ENCODE results near the gene C1QTNF7. TPM values are rescaled to one million over a fixed set of nuclear protein-coding genes. Genes with fewer than 3 reads are reported as not detected.

The C1QTNF7 gene
- total RNA-seq, 1 donor from 2014 or later = not detected

DNA sequence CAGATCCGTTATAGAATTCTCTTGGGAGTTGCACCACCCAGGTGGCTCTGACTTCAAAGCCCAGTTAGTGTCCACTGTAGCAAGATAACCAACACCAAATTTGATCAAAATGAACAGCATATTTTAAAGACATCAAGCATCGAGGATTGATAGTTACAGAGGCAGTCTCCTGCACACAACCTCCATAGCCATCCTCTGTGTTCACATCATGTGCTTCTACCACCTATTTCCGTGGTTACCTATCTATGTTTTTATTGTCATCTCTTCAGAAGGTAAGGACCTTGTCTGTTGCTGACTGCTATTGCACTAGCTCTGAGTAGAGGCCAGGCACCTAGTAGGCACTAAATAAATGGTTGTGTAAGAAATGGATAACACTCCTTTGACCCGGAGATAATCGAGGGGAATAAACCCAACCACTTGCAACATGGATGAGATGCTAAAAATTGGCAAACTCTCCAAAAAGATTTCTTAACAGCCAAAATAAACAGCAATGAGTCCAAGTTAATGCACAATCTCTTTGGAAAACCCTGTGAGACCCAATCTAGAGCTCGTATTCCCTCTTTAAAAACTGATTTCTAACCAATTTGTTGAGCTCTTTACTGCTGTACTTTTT is 14.7 kb upstream of the C1QTNF7 start:
- intact Hi-C loops (cut with micrococcal nuclease) = no loop called here

DNA sequence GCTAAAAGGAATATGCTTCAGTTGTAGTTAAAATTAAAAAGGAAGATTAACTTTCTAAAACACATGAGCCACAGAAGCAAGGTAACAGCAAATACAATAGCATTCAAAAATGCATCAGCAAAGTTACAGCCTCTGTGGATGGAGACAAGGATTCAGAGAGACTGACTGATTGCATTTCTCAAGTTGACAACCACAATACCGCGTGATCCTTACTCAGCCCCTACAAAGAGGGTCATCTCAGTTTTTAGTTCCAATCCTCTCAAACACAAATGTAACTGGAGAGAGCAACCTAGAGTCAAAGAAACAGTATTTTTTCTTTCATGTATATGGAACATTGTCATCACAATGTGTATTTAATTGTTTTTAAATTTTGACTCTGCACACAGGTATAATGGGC is 14.2 kb upstream of the C1QTNF7 start:
- intact Hi-C loops (cut with micrococcal nuclease) = no loop called here

DNA sequence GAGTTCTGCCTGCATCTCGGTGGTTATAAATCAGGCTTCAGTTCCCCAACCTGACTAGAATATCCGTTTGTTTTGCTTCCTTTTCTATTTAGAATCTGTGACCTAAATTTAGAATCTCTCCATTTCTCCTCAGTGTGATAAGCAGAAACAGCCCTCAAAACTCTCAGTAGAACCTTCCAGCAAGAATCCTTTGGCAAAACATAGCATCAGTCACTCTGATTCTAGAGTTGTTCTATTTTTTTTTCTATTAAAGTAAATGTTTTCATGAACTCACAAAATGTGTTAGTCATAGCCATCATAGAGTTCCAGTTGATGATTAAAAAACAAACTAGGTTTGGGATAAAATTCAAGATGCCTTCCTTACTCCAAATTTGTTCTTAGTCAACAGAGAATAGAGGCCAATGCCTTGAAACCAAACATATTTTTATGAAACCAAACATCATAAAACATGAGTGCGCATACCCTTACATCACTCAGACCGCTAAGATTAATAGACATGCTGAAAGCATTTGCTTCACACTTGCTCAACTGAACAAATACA is 13.2 kb upstream of the C1QTNF7 start:
- intact Hi-C loops (cut with micrococcal nuclease) = no loop called here

DNA sequence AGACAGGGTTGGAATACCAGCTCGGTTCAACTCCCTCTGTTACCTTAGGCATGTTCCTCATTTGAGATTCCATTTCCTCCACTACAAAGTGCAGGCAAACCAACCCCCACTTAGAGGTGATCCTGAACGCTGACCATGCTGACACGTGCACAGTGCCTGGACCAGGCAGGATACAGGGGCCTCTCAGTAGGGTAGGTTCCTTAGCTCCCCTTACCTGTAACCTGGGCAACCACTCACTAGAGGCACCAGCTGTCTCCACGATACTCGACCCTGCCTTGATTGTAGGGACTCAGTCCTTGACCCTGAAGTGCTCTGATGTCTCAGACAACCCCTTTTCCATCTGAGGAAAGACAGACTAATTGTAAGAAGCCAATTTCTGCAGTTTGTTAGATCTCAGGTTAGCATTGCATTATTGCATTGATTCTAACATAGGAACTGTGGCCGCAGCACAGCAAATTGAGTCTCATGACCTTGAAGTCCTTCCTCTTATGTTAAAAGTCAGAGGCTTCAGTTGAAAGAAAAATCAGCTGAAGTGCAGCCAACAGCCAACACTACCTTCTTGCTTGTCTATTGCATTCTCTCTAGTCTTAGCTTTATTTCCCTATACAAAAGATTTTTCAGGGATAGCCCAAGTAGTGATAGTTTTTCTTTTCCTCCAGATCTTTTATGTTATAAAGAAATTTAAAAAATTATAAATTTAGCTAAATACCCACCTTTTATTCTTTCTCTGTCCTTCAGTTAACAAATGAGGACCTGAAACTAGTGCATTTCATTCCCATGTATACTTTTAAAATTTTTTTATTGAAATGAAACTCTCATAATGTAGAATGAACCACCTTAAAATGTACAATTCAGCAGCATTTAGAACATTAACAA is 11.2 kb upstream of the C1QTNF7 start:
- intact Hi-C loops (cut with micrococcal nuclease) = no loop called here

DNA sequence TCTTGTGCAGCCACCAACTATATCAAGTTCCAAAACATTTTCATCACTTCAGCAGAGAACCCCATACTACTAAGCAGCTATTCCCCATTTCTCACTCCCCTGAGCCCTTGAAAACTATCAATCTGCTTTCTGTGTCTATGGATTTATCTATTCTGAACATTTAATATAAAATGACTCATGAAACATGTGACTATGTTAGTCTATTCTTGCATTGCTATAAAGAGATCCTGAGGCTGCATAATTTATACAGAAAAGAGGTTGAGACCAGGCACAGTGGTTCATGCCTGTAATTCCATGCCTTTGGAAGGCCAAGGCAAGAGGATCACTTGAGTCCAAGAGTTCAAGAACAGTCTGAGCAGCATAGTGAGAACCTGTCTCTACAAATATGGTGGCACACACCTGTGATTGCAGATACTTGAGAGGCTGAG is 10.6 kb upstream of the C1QTNF7 start:
- intact Hi-C loops (cut with micrococcal nuclease) = no loop called here

DNA sequence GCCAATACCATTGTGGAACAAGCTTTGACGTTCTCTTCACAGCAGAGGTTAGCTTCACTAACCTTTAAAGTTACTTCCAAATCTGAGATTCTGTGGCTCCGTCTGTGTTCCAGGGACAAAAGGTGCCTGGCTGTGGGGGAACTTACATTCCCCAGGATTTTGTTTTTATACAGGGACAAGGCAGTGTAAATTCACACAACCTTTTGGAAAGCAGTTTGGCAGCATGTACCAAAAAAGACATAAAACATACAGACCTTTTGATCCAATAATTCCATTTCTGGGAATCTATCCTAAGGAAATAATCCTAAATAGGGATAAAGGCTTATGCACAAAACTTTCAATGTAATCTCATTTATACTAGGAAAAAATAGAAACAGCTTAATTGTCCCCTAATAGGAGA is 8.9 kb upstream of the C1QTNF7 start:
- intact Hi-C loops (cut with micrococcal nuclease) = no loop called here

DNA sequence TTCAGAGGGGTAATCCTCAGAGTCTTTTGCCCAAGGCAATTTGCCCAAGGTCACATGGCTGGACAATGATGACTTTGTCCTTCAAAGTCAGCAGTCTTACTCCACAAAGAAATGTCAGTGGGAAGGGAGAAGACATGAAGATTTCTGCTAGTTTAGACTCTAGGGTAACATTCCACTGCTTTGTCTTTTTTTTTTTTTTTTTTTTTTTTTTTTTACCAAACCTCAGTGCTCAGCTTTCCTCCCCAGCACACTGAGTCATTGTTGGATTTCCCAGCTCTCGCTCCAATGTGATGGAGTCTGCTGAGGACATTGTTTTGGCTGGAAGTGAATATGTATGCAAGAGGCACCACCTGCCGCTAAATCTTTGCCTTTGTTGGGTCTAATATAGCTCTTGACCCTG is 7.2 kb upstream of the C1QTNF7 start:
- intact Hi-C loops (cut with micrococcal nuclease) = no loop called here

DNA sequence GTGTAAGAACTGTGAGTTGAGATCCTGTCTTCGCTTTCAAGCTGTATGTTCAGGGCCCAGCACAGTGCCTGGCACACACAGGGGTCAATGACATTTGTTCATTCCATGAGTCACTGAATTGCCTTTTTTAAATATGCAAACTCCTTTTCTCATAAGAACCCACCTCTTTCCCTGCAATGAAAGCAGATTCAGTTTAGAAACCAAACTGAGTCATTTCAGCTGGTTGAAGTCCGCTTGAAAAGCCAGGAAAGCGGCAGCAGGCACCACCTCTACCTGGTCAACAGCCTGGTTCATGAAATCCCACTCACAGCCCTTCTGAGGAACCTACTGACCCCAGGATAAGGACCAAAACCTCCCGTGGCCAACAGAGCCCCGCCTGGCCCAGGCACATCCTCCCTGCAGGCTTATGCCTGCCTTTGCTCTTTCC is 4.5 kb upstream of the C1QTNF7 start:
- intact Hi-C loops (cut with micrococcal nuclease) = no loop called here

DNA sequence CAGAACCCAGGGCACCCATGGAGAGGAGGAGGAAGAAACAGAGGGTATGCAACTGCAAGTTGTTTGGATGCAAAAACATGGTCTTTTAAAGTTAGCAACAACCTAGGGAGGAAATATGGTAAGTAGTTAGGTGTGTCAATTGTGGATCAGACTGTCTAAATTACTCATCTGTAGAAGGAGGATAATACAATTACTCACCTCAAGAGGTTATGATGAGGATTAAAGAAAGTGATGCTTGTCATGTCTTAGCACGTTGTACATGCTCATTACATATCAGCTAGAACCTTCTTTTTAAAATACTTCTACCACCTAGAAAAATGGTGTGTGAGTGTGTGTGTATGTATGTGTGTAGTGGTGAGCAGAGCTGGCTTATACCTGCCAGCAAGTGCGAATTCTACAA is 2.3 kb upstream of the C1QTNF7 start:
- intact Hi-C loops (cut with micrococcal nuclease) = no loop called here

DNA sequence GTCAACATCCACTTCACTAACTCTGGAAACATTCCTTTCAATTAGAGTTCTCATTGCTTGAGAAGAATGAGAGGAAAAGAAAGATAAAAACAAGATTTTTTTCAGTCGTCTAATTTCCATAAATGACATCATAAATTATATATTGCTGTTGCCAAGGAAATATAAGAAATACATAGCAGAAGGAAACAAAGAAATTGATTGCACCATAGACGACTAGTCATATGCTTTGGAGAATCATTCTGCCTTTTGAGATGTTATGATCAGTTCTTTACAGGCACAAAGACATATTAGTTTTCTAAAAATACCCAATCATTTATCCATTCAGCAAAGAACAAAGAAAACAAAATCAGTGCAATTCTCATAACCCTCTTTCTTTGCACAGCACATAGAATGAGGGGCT is 672 bp upstream of the C1QTNF7 start:
- intact Hi-C loops (cut with micrococcal nuclease) = no loop called here

DNA sequence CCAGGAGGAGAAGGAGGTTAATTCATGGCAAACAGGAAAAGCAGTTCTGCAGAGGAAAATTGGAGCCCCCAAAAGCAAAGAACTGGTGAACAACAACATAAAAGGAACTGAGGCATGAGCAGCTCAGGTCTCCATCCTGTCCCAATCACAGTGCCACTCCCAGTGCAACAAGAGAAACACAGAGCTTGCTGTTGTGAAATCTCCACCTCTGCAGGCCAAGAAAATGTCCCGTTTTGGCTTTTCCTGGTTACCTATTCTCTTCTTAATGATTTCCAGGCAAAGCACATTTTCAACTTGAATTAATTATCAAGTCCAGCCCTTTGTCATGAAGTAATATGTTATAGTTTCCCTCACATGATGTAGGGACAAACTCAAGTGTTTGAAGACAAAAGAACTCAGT is 778 bp downstream of the C1QTNF7 start:
- intact Hi-C loops (cut with micrococcal nuclease) = no loop called here

DNA sequence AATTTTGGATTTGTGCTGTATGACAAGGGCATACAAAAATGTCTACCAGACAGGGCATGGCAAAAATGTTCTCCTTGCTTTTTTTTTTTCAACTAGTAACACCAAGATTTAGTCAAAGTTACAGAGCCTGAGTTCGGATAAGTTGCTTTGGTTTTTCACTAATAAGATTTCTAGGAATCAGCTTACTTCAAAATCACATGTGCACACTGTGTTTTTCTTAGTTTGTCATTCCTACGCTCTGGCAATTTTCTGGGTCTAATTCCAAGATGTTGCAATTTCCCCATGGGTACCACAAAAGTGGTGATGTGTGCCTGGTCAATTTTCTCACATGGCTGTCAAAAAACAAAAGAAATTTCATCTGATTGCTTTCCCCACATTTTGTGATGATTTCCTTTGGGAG is 6.3 kb downstream of the C1QTNF7 start:
- intact Hi-C loops (cut with micrococcal nuclease) = no loop called here

DNA sequence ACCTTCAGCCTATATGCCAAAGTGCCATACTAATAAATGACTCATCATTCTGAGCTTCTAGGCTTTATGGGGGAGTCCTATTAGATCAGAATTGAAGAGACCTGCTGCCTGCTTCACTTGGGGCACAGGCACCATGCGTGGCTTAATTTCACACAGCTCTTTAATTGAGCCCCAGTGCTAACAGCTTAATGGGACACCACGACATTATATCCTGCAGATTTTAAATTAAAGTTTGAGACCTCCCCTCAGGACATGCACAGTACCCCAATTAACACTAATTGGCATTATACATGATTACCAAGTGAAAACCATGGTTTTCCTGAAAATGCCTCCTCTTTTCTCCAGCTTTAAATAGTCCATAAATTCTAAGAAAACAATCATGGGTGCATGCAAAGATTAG is 6.8 kb downstream of the C1QTNF7 start:
- intact Hi-C loops (cut with micrococcal nuclease) = no loop called here

DNA sequence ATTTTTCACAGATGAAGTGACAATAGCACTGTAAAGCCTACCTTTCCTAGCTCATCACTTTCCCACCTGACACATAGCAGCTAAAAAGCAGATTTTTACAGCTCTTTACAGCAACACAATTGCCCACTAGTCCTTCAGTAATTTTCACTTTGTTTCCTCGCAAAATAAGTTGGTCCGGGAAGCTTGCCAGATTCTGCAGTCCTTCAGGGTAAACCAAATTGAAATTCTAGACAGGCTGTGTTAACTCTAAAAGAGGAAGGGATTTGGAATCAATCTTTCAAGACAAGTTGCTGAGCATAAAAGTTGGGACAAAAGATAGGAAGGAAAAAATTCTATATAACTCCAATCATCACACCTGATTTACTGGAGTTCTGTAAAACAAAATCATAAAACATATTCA is 8.7 kb downstream of the C1QTNF7 start:
- intact Hi-C loops (cut with micrococcal nuclease) = no loop called here

DNA sequence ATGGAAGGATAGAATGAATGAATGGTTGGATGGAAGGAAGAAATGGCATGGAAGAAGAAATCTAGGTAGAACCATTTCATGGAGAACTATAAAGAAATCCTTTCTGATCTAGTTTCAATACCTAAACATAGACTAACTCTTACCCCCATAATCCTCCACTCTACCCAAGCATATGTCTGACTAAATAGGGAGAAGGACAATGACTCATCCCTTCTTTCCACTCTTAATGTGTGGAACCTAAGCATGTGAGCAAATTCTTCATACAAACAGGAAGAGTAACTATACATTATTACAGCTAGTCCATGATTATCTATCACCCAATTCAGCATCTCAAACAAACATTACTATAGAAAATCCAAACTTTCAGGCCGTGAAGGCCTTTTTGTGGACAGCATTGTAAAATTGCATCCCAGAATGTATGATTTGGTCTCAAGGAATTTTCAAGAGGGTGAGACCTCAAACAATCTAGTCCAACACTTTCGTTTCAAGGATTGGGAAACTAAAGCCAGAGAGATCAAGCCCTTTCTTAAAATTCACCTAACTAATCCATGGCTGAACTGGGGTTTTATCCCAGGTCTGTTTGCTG is 11.2 kb downstream of the C1QTNF7 start:
- intact Hi-C loops (cut with micrococcal nuclease) = no loop called here

DNA sequence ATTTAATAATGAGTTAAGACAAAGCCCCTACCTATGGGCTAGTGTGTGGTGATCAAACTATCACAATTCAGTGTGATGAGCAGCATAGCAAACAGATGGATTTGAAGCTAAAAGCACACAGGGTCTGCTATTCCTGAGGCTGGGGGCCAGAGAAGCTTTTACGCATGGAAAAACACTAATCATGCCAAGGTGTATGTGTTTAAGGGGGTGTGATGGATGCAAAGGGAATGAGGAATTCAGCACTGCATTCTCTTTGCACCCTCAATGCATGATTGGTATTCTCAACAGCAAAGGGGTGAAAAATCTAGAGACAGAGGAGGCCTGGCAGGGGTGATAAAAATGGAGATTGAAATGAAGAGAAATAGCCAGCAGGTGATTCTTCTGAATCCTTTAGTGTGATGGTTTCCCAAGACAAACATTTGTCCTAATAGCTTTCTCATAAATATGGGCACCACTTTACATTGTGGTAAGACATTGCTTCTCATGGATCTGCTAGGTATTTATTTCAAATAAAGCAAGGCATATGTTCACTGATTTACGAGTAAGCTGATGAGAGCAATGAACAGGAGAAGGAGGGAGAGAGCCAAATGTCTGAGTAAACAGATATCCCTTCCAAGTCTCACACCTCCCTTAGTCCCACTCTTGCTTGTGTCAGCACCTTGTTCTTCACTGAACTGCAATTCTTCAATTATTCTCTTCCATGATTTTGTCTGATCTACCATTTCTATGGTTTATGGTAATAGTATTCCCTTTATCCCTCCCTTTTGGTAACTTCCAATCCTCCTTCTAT is 15.7 kb downstream of the C1QTNF7 start:
- intact Hi-C loops (cut with micrococcal nuclease) = no loop called here

DNA sequence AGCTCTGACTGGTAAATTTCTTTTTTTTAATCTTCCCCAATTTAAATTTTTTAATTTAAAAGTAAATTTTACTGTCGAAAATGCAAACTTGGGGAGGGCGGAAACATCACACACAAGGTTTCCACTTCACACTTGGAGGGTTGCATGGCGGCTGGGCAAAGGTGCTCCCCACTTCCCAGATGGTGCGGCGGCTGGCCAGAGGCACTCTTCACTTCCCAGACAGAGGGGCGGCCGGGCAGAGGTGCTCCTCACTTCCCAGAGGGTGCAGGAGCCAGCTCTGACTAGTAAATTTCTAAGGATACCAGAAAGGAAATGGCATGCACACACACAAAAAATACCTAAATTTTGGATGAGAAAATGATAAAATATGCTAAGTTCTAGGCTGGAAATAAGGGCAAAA is 16.4 kb downstream of the C1QTNF7 start:
- intact Hi-C loops (cut with micrococcal nuclease) = no loop called here

DNA sequence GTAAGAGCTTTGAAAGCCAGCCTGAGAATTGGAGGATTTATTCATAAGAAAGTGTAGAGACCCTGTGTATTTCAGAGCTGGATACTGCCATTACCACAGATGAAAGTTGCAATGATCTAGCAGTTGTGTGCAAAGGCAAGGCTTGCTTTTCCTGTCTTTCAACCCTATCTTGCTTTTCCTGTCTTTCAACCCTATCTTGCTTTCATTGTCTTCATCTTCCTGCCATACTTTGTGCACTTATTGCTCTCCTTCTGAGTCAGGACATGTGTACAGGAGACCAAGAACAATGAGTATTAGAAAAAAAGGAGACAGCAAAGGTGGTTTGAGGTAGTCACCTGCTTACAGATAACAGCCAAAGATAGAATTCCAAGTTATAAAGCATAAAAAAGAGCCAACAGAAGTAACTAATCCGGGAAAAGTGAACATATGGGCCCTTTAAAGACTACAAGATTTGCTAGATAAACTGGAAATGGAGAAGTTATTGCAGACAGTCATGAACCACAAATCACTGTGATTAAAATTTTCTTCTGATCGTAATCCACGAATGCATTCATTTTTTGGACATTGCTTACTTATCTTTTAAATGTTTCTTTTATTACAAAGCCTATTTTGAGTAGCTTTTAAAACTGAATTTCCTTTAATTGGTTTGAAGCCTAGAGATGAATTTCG is 17.2 kb downstream of the C1QTNF7 start:
- intact Hi-C loops (cut with micrococcal nuclease) = no loop called here

DNA sequence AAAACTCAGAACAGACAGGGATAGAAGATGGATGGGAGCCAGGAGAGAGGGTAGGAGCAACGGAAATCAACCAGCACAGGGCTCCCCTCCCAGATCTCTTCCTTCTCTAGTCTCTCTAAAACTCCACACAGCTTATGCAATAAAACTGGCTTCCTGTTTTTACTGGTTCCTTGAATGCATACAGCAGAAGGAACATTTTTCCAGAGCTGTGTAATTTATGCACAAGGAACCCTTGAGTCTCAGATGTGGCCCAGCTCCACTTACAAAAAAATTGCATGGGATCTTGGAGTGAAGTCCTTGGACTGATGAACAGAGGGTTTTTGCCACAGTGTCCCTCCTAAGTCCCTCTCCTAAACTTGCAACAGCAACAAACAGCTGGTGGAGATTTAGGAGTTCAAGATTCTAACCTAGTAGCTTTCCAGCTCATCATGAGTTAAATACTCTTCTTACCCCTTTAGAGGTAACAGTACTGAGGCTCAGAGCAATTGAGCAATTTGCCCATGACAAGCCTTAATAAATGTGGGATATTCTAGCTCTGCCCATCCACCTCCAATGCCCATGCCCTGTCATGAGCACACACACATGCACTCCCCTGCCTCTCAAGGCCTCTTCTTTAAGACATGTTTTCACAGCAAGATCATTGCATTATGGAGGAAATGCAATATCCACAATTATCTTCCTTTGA is 23.5 kb downstream of the C1QTNF7 start:
- intact Hi-C loops (cut with micrococcal nuclease) = no loop called here
